Aorta (tissue), 5 donors: Measurements from ENCODE around the gene AMER2. TPM values are rescaled to one million over a fixed set of nuclear protein-coding genes. Genes with fewer than 3 reads are reported as not detected.

Experiments used
- ATAC-seq: fragments of 200-7000 bp; cut with Tn5 transposase; one replicate; pipeline ENCODE4 v1.9.1; 2022; ENCODE audit warnings: moderate library complexity; ENCODE audit not compliant: low FRiP score
- DNase-seq, 2 donors: peaks; one replicate each; pipeline ENCODE4 v3.0.0-alpha.2; 2020
- H3K27ac ChIP-seq, 2 donors: one replicate each; pipeline ENCODE4 v1.5.1; 2013; ENCODE audit warnings: low read length in 2 of 2, mild to moderate bottlenecking in 2 of 2, moderate library complexity in 2 of 2, control low read depth in 1 of 2, inconsistent platforms in 1 of 2, low read depth in 1 of 2
- H3K27me3 ChIP-seq, 2 donors: one replicate each; pipeline ENCODE4 v1.6.1; 2013; ENCODE audit warnings: control low read depth in 1 of 2, low read length in 1 of 2, mild to moderate bottlenecking in 1 of 2, moderate library complexity in 1 of 2; ENCODE audit not compliant: insufficient read depth in 2 of 2, control insufficient read depth in 1 of 2
- H3K36me3 ChIP-seq, 2 donors: one replicate each; pipeline ENCODE4 v1.6.1; 2013; ENCODE audit warnings: control low read depth in 1 of 2, low read length in 1 of 2, mild to moderate bottlenecking in 1 of 2; ENCODE audit not compliant: insufficient read depth in 2 of 2, control insufficient read depth in 1 of 2
- H3K4me1 ChIP-seq, 2 donors: one replicate each; pipeline ENCODE4 v1.6.1; 2013; ENCODE audit warnings: low read length in 2 of 2, control low read depth in 1 of 2, mild to moderate bottlenecking in 1 of 2, moderate library complexity in 1 of 2; ENCODE audit not compliant: insufficient read depth in 2 of 2, control insufficient read depth in 1 of 2
- H3K4me3 ChIP-seq, 2 donors: one replicate each; pipeline ENCODE4 v1.5.1; 2013; ENCODE audit warnings: low read length in 2 of 2, control low read depth in 1 of 2, mild to moderate bottlenecking in 1 of 2
- H3K9me3 ChIP-seq: one replicate; pipeline ENCODE4 v1.6.1; 2013; ENCODE audit warnings: mild to moderate bottlenecking, low read length; ENCODE audit not compliant: control insufficient read depth
- WGBS, 2 donors: extraction: QIAGEN DNeasy Blood & Tissue Kit; methylation state at CpG; one replicate each; pipeline ENCODE4 v1.1.7; 2013; 5-methylcytosine and 5-hydroxymethylcytosine counted together
- intact Hi-C, 2 donors: fragments of 100-400 bp; cut with DNase I; formaldehyde crosslinking; loops; one replicate each; pipeline versions ENCODE4 v1.14.2 to v1.15.0; 2022
- long read RNA-seq, 2 donors: library from polyadenylated mRNA; unstranded; transcript quantifications; one replicate each; pipeline ENCODE4 v2.0.0, GENCODE V29; 2020 to 2021
- polyA plus RNA-seq, 2 donors: library from polyadenylated mRNA; stranded (reverse); fragments of 200-250 nt; gene quantifications; one replicate each; pipeline ENCODE4 v1.2.3, GENCODE V29; 2013
- total RNA-seq, 2 donors: library from RNA; stranded (reverse); fragmentation: NEBNext Ultra II Directional; extraction: Animal tissue kit (Norgen Biotek cat#: 25700); gene quantifications; one replicate each; pipeline ENCODE4 v1.2.1, GENCODE V29; 2021
- donor health status: healthy with polysubstance abuse.
- donor health status: Bipolar disorder and iron deficiency.
- donor health status: DM: no; HTN: no; CAD: no.
- donor health status: DM: no; HTN: no; CAD: no.
- donor health status: DM: yes; HTN: yes; CAD: no.

AMER2 gene
- total RNA-seq (not detected), polyA plus RNA-seq (under 1 TPM in 1 of 2 donors, not detected in 1; under 0.01 TPM)
- long read RNA-seq, donor 1: 0 reads
- long read RNA-seq, donor 2: 0 reads

DNA sequence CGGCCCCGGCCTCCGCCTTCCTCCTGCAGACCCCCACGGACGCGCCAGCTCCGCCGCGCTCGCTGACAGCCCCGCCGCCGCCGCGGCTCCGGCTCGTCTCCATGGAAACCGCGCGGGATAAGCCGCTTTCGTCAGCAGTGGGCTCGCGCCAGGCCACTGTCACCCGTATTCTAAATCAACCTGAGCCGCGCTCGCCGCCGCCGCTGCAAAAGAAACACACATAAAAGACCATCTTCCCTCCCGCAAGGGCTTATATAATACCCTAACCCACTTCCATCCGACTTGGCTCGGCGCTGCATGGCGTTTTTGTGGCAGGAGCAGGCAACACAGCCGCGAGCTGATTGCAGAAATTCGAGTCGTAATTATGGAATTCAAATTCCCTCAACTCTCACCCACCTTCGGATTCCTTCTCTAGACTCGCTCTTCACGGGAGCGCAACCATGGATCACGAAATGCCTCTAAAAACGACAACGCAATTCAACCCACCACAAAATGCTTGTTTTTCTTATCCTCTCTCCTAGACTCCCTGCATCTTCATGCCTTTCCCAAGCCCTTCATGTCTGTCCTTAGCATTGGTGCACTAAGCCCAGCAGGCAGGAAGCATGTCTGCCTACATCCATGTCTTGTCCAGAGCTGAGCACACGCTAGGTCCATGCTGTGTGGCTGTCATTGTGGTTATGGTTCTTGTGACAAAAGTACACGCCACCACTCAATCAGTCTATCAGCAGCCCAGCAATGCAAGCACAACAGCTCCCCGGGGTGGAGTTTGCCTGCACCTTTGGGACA, at the start of gene AMER2:
AMER2 (minus strand) TSS at position 772 of the 786 bp plus-strand sequence; CDS start at position 103, 669 bp downstream.
- H3K27ac ChIP-seq: no peak within 1 kb of the TSS
- peaks cover 0 to 4% of the 10 kb centered on the region in 2 donors for H3K27me3 ChIP-seq
- no peaks in the 10 kb centered on the region for H3K9me3 ChIP-seq
- no peaks in the 10 kb centered on the region for H3K4me1 ChIP-seq
- intact Hi-C loops: no loop called here
- WGBS, 2 donors: 2 to 3% methylated on average over 50 of the region's 50 CpGs
- H3K36me3 ChIP-seq: no peaks in the 10 kb centered on the region
- ATAC-seq (no peak), DNase-seq (peak in 1 of 2 donors; percentile 82)
- peak within 1 kb of the TSS in 1 of 2 donors; percentile 8 for H3K4me3 ChIP-seq

DNA sequence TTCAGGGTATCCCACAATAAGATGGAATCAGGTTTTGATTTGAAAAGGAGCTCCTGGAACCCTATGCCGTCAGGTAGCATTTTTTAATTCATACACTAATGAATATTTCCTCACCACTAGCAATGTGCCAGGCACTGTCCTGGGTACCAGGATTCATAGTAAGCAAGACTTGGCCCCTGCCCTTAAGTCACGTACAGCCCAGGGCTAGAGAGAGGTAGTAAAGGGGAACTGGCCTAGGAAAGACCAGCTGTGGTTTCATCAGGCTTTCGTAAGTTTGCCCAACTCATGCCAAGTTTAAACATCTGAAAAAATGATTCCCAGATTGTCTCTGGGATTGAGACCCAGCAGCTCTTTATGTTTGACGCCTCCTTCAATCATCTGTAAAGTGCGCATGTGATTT, 45.9 kb upstream of the AMER2 start:
- H3K4me3 ChIP-seq: no peak overlapping the region
- no peak for ATAC-seq
- H3K4me1 ChIP-seq: no peaks in the 10 kb centered on the region
- no peak overlapping the region for H3K27ac ChIP-seq
- H3K36me3 ChIP-seq: no peaks in the 10 kb centered on the region
- DNase-seq: no peak
- intact Hi-C loops: no loop called here
- no peaks in the 10 kb centered on the region for H3K9me3 ChIP-seq
- H3K27me3 ChIP-seq: no peaks in the 10 kb centered on the region
- 74 to 83% methylated on average over 5 of the region's 5 CpGs for WGBS, 2 donors

- WGBS, 2 donors: 65 to 69% methylated on average over 12 of the region's 12 CpGs
- Histone ChIP-seq H3K27me3 (no peaks in the 10 kb centered on the region), H3K9me3 (no peaks in the 10 kb centered on the region), H3K36me3 (no peaks in the 10 kb centered on the region), H3K27ac (no peak overlapping the region), H3K4me1 (no peaks in the 10 kb centered on the region), H3K4me3 (no peak overlapping the region)
- intact Hi-C loops: no loop called here
- DNase-seq (no peak), ATAC-seq (no peak)
Measured at GRCh38 chr13:25217023-25217885, 45.2 kb upstream of the AMER2 start.

GRCh38 chr13:25215253-25215575, 43.1 kb upstream of the AMER2 start:
- Histone ChIP-seq H3K36me3 (no peaks in the 10 kb centered on the region), H3K9me3 (no peaks in the 10 kb centered on the region), H3K27ac (no peak overlapping the region), H3K27me3 (no peaks in the 10 kb centered on the region), H3K4me1 (no peaks in the 10 kb centered on the region), H3K4me3 (no peak overlapping the region)
- intact Hi-C loops: no loop called here
- ATAC-seq: no peak
- WGBS, 2 donors: 63 to 73% methylated on average over 3 of the region's 3 CpGs
- no peak for DNase-seq

DNA sequence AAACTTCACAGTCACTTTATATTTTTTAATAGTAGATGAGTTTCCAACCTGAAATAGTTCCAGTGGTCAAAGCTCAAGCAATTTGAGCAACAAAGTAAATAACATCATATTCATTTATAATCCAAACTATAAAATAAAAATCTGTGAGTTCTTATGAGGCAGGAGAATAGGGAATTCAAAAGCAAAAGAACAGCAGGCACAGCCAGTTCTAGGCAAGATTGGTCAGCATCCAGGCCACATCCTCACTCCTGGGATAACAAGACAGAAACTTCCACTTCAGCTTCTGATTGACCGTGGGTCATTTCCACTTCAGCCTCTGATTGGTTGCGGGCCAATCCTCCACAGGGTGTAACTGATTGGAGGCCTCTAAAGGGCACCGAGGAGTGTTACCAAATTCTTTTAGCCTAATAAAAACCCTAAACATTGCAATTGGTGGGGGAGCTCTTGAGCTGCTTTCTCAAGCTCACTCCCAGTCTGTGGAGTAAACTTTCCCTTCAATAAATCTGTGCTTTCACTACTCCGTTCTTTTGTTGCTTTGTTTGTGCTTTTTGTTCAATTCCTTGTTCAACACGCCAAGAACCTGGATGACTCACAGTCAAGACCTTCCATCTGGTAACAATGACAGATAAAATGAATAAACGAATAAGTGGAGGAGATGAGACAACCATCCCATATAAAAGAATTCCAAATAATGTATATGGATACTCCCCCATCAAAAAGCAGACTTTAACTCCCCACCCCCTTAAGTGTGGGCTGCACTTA, 42.6 kb upstream of the AMER2 start:
- no peak for DNase-seq
- ATAC-seq: no peak
- WGBS, 2 donors: 53 to 55% methylated on average over 6 of the region's 6 CpGs

GRCh38 chr13:25213715-25214114, 41.6 kb upstream of the AMER2 start:
- intact Hi-C loops: no loop called here
- Histone ChIP-seq H3K4me1 (no peaks in the 10 kb centered on the region), H3K36me3 (no peaks in the 10 kb centered on the region), H3K27ac (no peak overlapping the region), H3K4me3 (no peak overlapping the region), H3K9me3 (no peaks in the 10 kb centered on the region), H3K27me3 (no peaks in the 10 kb centered on the region)
- no peak for DNase-seq
- 87 to 93% methylated on average over 2 of the region's 2 CpGs for WGBS, 2 donors
- no peak for ATAC-seq

More for the DNA sequence above, 42.6 kb upstream of the AMER2 start:
- H3K4me1 ChIP-seq: no peaks in the 10 kb centered on the region
- no peaks in the 10 kb centered on the region for H3K36me3 ChIP-seq
- intact Hi-C loops: no loop called here
- no peak overlapping the region for H3K4me3 ChIP-seq
- H3K9me3 ChIP-seq: no peaks in the 10 kb centered on the region
- no peaks in the 10 kb centered on the region for H3K27me3 ChIP-seq
- H3K27ac ChIP-seq: no peak overlapping the region

DNA sequence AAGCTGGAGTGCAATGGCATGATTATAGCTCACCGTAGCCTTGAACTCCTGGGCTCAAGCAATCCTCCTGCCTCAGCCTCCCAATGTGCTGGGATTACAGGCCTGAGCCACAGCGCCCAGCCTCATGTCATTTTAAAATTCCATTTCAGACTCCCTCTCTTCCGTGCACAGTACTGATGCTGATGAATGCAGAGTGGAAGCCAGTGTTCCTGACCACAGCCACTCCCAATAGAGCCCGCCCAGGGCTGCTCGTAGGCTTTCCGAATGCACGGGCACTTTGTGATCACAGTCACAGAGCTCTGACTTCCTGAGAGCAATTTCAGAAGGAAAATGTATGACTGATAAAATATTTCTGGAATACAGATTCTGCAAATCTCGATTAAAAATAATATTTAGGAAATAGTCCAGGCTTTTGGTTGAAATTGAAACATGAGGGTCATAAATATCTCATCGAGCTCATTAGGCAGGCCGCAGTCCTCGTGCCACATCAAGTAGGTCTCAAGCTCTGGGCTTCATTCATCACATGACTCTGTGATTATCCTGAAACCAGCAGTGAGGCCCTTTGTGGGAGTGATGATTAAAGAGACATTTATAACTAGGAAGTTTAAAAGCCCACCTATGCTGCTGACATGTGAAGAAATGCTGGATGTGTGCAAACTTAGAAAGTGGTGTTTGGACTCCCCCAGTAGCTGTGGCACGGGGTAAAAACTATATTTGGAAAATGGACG, 38.9 kb upstream of the AMER2 start:
- H3K36me3 ChIP-seq: no peaks in the 10 kb centered on the region
- no peak overlapping the region for H3K4me3 ChIP-seq
- intact Hi-C loops: no loop called here
- DNase-seq (no peak), ATAC-seq (no peak)
- 65 to 70% methylated on average over 13 of the region's 13 CpGs for WGBS, 2 donors
- no peaks in the 10 kb centered on the region for H3K27me3 ChIP-seq
- H3K27ac ChIP-seq: no peak overlapping the region
- H3K4me1 ChIP-seq: no peaks in the 10 kb centered on the region
- H3K9me3 ChIP-seq: no peaks in the 10 kb centered on the region

DNA sequence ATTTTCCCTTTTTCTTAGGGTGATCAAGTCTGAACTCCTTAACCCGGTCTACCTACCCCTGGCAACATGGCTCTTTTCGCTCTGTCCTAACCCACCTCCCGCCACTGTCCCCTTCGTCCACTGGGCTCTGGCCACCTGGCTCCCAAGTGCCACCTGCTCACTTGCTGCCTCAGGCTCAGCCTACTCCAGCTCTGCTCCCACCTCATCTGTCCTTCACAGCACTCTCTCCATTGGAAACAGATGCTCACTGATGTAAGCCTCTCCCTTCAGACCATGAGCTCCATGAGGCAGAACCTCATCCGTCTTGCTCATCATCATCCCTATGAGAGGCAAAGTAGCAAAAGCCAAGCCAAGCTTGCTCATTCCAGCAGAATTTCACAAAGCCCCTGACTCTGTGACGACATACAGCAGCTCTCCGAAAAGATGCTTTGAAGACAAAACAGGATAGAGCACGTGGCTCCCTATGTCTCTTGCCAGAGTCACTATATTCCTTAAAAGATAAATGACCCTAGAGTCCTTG, 35.3 kb upstream of the AMER2 start:
- DNase-seq: no peak
- Histone ChIP-seq H3K9me3 (no peaks in the 10 kb centered on the region), H3K36me3 (no peaks in the 10 kb centered on the region), H3K4me3 (no peak overlapping the region), H3K27ac (no peak overlapping the region), H3K4me1 (no peaks in the 10 kb centered on the region), H3K27me3 (no peaks in the 10 kb centered on the region)
- ATAC-seq: no peak
- intact Hi-C loops: no loop called here
- WGBS, 2 donors: 85 to 88% methylated on average over 8 of the region's 8 CpGs
